WTC11 (cell line): ENCODE data around the gene ZDBF2. TPM values are rescaled to one million over a fixed set of nuclear protein-coding genes. Genes with fewer than 3 reads are reported as not detected.

ENCODE experiments used
- ATAC-seq: fragments of 200-7000 bp; cut with Tn5 transposase; 2 replicates; pipeline ENCODE4 v1.10.0; 2021; ENCODE audit warnings: mild to moderate bottlenecking, moderate library complexity
- CTCF ChIA-PET: fragments of 300-600 bp; sonication (Branson Sonifier 250); formaldehyde crosslinking; loops from one replicate; lab custom pipeline; 2021; ENCODE audit warnings: antibody characterized with exemption; lab: Charles Lee
- POLR2A ChIA-PET: fragments of 350-600 bp; sonication (Branson Sonifier 250); formaldehyde crosslinking; loops from one replicate; lab custom pipeline; 2021; ENCODE audit warnings: antibody characterized with exemption; lab: Charles Lee
- DNase-seq: peaks from one replicate; pipeline ENCODE4 v3.0.0; 2021; ENCODE audit warnings: low spot score
- H3K27ac Mint-ChIP-seq: 2 replicates; pipeline ENCODE4 v1.8.0; 2021; ENCODE audit warnings: mixed read lengths
- H3K27me3 Mint-ChIP-seq: 2 replicates; pipeline ENCODE4 v1.8.0; 2021; ENCODE audit warnings: low read depth, mild to moderate bottlenecking, moderate library complexity, mixed read lengths
- H3K36me3 Mint-ChIP-seq: 2 replicates; pipeline ENCODE4 v1.8.0; 2021; ENCODE audit warnings: mixed read lengths
- H3K4me1 Mint-ChIP-seq: 2 replicates; pipeline ENCODE4 v1.8.0; 2022; ENCODE audit warnings: mixed read lengths
- H3K4me3 Mint-ChIP-seq: 2 replicates; pipeline ENCODE4 v1.8.0; 2021; ENCODE audit warnings: mild to moderate bottlenecking, moderate library complexity, mixed read lengths
- H3K9me3 Mint-ChIP-seq: 2 replicates; pipeline ENCODE4 v1.8.0; 2021; ENCODE audit warnings: mixed read lengths
- FOXK1 ChIP-seq: sonication (generic); formaldehyde crosslinking; IDR thresholded peaks from 2 replicates; pipeline ENCODE4 v1.8.0; 2022; ENCODE audit warnings: mild to moderate bottlenecking, moderate library complexity, missing genetic modification reagents
- GABPB1 ChIP-seq: sonication (generic); formaldehyde crosslinking; IDR thresholded peaks from 2 replicates; pipeline ENCODE4 v1.8.1; 2023; ENCODE audit warnings: mild to moderate bottlenecking, missing genetic modification reagents
- GTF2I ChIP-seq: fragments of 250-450 bp; sonication (Bioruptor Pico); conservative IDR thresholded peaks from 2 replicates; pipeline ENCODE4 v1.4.0; 2021; ENCODE audit warnings: mild to moderate bottlenecking
- JUN ChIP-seq: sonication (generic); formaldehyde crosslinking; IDR thresholded peaks from 2 replicates; pipeline ENCODE4 v1.8.0; 2023; ENCODE audit warnings: mild to moderate bottlenecking, missing genetic modification reagents
- NFATC4 ChIP-seq: fragments of 250-450 bp; sonication (Bioruptor Pico); IDR thresholded peaks from 2 replicates; pipeline ENCODE4 v1.9.0; 2021; ENCODE audit warnings: mild to moderate bottlenecking
- SOX15 ChIP-seq: fragments of 250-450 bp; sonication (Bioruptor Pico); IDR thresholded peaks from 2 replicates; pipeline ENCODE4 v1.9.0; 2021; ENCODE audit warnings: mild to moderate bottlenecking
- ZNF138 ChIP-seq: sonication (generic); formaldehyde crosslinking; conservative IDR thresholded peaks from 2 replicates; pipeline ENCODE4 v1.8.1; 2022; ENCODE audit warnings: mild to moderate bottlenecking, moderate library complexity, missing genetic modification reagents
- total RNA-seq: library from RNA; stranded (reverse); gene quantifications from 3 replicates; pipeline ENCODE4 v1.2.3, GENCODE V29; 2021
- TF ChIP-seq, protein P1 (sequence below): sonication (generic); formaldehyde crosslinking; conservative IDR thresholded peaks from 2 replicates; pipeline ENCODE4 v1.8.1; 2022; ENCODE audit warnings: mild to moderate bottlenecking, missing genetic modification reagents
- TF ChIP-seq, protein P2 (sequence below): fragments of 250-450 bp; sonication (Bioruptor Pico); IDR thresholded peaks from 2 replicates; pipeline ENCODE4 v1.9.0; 2021; ENCODE audit warnings: mild to moderate bottlenecking
- TF ChIP-seq, protein P3 (sequence below): sonication (generic); formaldehyde crosslinking; IDR thresholded peaks from 2 replicates; pipeline ENCODE4 v1.8.1; 2022; ENCODE audit warnings: missing genetic modification reagents, borderline replicate concordance
- TF ChIP-seq, protein P4 (sequence below): sonication (generic); formaldehyde crosslinking; IDR thresholded peaks from 2 replicates; pipeline ENCODE4 v1.8.1; 2022; ENCODE audit warnings: low read depth, missing genetic modification reagents, borderline replicate concordance
- TF ChIP-seq, protein P5 (sequence below): sonication (generic); formaldehyde crosslinking; IDR thresholded peaks from 2 replicates; pipeline ENCODE4 v1.8.1; 2023; ENCODE audit warnings: mild to moderate bottlenecking, missing genetic modification reagents
- TF ChIP-seq, protein P6 (sequence below): sonication (generic); formaldehyde crosslinking; IDR thresholded peaks from 2 replicates; pipeline ENCODE4 v1.8.1; 2023; ENCODE audit warnings: mild to moderate bottlenecking, missing genetic modification reagents, moderate library complexity
- TF ChIP-seq, protein P7 (sequence below): sonication (generic); formaldehyde crosslinking; IDR thresholded peaks from 2 replicates; pipeline ENCODE4 v1.8.0; 2022; ENCODE audit warnings: mild to moderate bottlenecking, missing genetic modification reagents
- TF ChIP-seq, protein P8 (sequence below): sonication (generic); formaldehyde crosslinking; IDR thresholded peaks from 2 replicates; pipeline ENCODE4 v1.8.1; 2023; ENCODE audit warnings: mild to moderate bottlenecking, missing genetic modification reagents, borderline replicate concordance
- TF ChIP-seq, protein P9 (sequence below): fragments of 250-450 bp; sonication (Bioruptor Pico); IDR thresholded peaks from 2 replicates; pipeline ENCODE4 v2.1.2; 2022; ENCODE audit warnings: mild to moderate bottlenecking, moderate library complexity
- TF ChIP-seq, protein P10 (sequence below): fragments of 250-450 bp; sonication (Bioruptor Pico); IDR thresholded peaks from 2 replicates; pipeline ENCODE4 v1.9.0; 2021; ENCODE audit warnings: moderate library complexity, mild to moderate bottlenecking, inconsistent platforms, borderline replicate concordance

ZDBF2 gene
- total RNA-seq, 1 experiment from 2014 or later: 16.0 TPM

DNA sequence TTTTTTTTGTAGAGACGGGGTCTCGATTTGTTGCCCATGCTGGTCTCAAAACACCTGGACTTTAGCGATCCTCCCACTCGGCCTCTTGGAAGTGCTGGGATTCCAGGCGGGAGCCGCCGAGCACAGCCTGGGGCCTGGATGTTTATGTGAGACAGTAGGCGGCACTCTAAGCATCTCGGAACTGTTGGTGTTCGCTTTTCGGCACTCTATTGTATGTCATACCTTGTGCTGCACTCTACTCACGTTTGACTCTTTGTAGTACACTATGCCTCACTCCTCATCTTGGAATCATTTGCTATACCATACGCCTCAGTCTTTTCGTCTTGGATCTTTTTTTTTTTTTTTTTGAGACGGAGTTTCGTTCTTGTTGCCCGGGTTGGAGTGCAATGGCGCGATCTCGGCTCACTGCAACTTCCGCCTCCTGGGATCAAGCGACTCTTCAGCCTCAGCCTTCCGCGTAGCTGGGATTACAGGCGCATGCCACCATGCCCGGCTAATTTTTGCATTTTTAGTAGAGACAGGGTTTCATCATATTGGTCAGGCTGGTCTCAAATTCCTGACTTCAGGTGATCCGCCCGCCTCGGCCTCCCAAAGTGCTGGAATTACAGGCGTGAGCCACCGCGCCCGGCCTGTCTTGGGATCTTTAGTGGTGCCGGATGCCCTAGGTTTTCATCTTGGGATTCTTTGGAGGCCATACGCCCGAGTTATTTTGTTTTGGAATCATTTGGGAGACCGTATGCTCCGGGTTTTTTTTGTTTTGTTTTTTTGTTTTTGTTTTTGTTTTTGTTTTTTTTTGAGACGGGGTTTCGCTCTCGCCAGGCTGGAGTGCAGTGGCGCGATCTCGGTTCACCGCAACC is 24.2 kb upstream of the ZDBF2 start (continued):
- TF ChIP-seq, protein P1, sequence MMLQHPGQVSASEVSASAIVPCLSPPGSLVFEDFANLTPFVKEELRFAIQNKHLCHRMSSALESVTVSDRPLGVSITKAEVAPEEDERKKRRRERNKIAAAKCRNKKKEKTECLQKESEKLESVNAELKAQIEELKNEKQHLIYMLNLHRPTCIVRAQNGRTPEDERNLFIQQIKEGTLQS (CRISPR knock-in tag): no peak
- TF ChIP-seq FOXK1 (CRISPR knock-in tag): no peak
- no peak for TF ChIP-seq ZNF138
- TF ChIP-seq, protein P2, sequence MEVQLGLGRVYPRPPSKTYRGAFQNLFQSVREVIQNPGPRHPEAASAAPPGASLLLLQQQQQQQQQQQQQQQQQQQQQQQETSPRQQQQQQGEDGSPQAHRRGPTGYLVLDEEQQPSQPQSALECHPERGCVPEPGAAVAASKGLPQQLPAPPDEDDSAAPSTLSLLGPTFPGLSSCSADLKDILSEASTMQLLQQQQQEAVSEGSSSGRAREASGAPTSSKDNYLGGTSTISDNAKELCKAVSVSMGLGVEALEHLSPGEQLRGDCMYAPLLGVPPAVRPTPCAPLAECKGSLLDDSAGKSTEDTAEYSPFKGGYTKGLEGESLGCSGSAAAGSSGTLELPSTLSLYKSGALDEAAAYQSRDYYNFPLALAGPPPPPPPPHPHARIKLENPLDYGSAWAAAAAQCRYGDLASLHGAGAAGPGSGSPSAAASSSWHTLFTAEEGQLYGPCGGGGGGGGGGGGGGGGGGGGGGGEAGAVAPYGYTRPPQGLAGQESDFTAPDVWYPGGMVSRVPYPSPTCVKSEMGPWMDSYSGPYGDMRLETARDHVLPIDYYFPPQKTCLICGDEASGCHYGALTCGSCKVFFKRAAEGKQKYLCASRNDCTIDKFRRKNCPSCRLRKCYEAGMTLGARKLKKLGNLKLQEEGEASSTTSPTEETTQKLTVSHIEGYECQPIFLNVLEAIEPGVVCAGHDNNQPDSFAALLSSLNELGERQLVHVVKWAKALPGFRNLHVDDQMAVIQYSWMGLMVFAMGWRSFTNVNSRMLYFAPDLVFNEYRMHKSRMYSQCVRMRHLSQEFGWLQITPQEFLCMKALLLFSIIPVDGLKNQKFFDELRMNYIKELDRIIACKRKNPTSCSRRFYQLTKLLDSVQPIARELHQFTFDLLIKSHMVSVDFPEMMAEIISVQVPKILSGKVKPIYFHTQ (CRISPR knock-in tag): no peak
- TF ChIP-seq, protein P3, sequence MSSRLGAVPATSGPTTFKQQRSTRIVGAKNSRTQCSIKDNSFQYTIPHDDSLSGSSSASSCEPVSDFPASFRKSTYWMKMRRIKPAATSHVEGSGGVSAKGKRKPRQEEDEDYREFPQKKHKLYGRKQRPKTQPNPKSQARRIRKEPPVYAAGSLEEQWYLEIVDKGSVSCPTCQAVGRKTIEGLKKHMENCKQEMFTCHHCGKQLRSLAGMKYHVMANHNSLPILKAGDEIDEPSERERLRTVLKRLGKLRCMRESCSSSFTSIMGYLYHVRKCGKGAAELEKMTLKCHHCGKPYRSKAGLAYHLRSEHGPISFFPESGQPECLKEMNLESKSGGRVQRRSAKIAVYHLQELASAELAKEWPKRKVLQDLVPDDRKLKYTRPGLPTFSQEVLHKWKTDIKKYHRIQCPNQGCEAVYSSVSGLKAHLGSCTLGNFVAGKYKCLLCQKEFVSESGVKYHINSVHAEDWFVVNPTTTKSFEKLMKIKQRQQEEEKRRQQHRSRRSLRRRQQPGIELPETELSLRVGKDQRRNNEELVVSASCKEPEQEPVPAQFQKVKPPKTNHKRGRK: no peak
- no peak for TF ChIP-seq GTF2I (CRISPR knock-in tag)
- TF ChIP-seq, protein P4, sequence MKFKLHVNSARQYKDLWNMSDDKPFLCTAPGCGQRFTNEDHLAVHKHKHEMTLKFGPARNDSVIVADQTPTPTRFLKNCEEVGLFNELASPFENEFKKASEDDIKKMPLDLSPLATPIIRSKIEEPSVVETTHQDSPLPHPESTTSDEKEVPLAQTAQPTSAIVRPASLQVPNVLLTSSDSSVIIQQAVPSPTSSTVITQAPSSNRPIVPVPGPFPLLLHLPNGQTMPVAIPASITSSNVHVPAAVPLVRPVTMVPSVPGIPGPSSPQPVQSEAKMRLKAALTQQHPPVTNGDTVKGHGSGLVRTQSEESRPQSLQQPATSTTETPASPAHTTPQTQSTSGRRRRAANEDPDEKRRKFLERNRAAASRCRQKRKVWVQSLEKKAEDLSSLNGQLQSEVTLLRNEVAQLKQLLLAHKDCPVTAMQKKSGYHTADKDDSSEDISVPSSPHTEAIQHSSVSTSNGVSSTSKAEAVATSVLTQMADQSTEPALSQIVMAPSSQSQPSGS (CRISPR knock-in tag): no peak
- no peak for TF ChIP-seq JUN (CRISPR knock-in tag)
- TF ChIP-seq, protein P5, sequence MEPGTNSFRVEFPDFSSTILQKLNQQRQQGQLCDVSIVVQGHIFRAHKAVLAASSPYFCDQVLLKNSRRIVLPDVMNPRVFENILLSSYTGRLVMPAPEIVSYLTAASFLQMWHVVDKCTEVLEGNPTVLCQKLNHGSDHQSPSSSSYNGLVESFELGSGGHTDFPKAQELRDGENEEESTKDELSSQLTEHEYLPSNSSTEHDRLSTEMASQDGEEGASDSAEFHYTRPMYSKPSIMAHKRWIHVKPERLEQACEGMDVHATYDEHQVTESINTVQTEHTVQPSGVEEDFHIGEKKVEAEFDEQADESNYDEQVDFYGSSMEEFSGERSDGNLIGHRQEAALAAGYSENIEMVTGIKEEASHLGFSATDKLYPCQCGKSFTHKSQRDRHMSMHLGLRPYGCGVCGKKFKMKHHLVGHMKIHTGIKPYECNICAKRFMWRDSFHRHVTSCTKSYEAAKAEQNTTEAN (CRISPR knock-in tag): no peak
- TF ChIP-seq, protein P6, sequence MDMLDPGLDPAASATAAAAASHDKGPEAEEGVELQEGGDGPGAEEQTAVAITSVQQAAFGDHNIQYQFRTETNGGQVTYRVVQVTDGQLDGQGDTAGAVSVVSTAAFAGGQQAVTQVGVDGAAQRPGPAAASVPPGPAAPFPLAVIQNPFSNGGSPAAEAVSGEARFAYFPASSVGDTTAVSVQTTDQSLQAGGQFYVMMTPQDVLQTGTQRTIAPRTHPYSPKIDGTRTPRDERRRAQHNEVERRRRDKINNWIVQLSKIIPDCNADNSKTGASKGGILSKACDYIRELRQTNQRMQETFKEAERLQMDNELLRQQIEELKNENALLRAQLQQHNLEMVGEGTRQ (CRISPR knock-in tag): no peak

DNA sequence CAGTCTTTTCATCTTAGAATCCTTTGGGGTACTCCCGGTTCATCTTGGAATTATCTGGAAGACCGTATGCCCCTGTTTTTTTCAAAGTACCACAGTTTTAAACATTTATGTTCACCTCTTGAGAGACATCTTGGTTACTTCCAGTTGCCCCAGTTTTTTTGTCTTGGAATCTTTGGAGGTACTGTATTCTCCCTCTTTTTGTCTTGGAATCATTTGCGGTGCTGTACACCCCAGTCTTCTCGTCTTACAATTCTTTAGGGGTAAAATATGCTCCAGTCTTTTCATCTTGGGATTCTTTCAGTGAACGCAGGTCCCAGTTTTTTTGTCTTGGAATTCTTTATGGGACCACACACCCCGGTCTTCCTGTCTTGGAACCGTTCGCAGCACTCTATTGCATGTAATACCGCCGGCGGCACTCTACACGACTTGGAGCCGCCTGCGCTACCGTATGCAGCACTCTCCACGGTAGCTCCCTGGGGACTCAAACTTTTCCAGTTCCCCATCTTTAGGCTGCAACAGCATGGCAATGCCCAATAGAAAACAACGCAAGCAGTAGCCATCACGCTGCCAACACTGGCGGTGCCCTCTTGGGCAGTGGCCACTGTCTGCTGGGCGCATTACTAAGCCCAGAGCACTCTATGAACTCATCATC is 21.2 kb upstream of the ZDBF2 start:
- Mint-ChIP-seq H3K4me1 (peaks cover 27% of the 10 kb centered on the region), H3K9me3 (no peaks in the 10 kb centered on the region), H3K36me3 (no peaks in the 10 kb centered on the region), H3K27me3 (peaks cover 100% of the 10 kb centered on the region), H3K27ac (no peak overlapping the region), H3K4me3 (no peak overlapping the region)
- CTCF ChIA-PET: no interaction called here
- POLR2A ChIA-PET: no interaction called here
- DNase-seq: no peak
- ATAC-seq: no peak
- no peak for TF ChIP-seq ZNF138
- TF ChIP-seq, protein P7, sequence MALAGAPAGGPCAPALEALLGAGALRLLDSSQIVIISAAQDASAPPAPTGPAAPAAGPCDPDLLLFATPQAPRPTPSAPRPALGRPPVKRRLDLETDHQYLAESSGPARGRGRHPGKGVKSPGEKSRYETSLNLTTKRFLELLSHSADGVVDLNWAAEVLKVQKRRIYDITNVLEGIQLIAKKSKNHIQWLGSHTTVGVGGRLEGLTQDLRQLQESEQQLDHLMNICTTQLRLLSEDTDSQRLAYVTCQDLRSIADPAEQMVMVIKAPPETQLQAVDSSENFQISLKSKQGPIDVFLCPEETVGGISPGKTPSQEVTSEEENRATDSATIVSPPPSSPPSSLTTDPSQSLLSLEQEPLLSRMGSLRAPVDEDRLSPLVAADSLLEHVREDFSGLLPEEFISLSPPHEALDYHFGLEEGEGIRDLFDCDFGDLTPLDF (CRISPR knock-in tag): no peak
- TF ChIP-seq, protein P8, sequence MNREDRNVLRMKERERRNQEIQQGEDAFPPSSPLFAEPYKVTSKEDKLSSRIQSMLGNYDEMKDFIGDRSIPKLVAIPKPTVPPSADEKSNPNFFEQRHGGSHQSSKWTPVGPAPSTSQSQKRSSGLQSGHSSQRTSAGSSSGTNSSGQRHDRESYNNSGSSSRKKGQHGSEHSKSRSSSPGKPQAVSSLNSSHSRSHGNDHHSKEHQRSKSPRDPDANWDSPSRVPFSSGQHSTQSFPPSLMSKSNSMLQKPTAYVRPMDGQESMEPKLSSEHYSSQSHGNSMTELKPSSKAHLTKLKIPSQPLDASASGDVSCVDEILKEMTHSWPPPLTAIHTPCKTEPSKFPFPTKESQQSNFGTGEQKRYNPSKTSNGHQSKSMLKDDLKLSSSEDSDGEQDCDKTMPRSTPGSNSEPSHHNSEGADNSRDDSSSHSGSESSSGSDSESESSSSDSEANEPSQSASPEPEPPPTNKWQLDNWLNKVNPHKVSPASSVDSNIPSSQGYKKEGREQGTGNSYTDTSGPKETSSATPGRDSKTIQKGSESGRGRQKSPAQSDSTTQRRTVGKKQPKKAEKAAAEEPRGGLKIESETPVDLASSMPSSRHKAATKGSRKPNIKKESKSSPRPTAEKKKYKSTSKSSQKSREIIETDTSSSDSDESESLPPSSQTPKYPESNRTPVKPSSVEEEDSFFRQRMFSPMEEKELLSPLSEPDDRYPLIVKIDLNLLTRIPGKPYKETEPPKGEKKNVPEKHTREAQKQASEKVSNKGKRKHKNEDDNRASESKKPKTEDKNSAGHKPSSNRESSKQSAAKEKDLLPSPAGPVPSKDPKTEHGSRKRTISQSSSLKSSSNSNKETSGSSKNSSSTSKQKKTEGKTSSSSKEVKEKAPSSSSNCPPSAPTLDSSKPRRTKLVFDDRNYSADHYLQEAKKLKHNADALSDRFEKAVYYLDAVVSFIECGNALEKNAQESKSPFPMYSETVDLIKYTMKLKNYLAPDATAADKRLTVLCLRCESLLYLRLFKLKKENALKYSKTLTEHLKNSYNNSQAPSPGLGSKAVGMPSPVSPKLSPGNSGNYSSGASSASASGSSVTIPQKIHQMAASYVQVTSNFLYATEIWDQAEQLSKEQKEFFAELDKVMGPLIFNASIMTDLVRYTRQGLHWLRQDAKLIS (CRISPR knock-in tag): no peak
- no peak for TF ChIP-seq GABPB1 (CRISPR knock-in tag)
- TF ChIP-seq SOX15 (CRISPR knock-in tag): no peak
- TF ChIP-seq, protein P9, sequence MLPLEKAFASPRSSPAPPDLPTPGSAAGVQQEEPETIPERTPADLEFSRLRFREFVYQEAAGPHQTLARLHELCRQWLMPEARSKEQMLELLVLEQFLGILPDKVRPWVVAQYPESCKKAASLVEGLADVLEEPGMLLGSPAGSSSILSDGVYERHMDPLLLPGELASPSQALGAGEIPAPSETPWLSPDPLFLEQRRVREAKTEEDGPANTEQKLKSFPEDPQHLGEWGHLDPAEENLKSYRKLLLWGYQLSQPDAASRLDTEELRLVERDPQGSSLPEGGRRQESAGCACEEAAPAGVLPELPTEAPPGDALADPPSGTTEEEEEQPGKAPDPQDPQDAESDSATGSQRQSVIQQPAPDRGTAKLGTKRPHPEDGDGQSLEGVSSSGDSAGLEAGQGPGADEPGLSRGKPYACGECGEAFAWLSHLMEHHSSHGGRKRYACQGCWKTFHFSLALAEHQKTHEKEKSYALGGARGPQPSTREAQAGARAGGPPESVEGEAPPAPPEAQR (CRISPR knock-in tag): no peak
- TF ChIP-seq, protein P10, sequence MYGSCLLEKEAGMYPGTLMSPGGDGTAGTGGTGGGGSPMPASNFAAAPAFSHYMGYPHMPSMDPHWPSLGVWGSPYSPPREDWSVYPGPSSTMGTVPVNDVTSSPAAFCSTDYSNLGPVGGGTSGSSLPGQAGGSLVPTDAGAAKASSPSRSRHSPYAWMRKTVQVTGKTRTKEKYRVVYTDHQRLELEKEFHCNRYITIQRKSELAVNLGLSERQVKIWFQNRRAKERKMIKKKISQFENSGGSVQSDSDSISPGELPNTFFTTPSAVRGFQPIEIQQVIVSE (CRISPR knock-in tag): no peak
- no peak for TF ChIP-seq NFATC4 (CRISPR knock-in tag)
